Measurements from ENCODE around the gene NOTO.

GRCh38 chr2:73215254-73215653 lies 12.9 kb downstream of the NOTO start:
- TF ChIP-seq CTCF (tag by site-specific recombination; IDR thresholded peaks at IDR 0.05), result no peak
- TF ChIP-seq SETDB1 (IDR thresholded peaks at IDR 0.05; ENCODE audit: insufficient read length, low read length), result no peak
- no peak for TF ChIP-seq SCRT2 (tag by site-specific recombination; IDR thresholded peaks at IDR 0.05)
- no peak for TF ChIP-seq ZNF423 (tag by site-specific recombination; IDR thresholded peaks at IDR 0.05)
- no peak for TF ChIP-seq ZNF626 (tag by site-specific recombination; IDR thresholded peaks at IDR 0.05)
- no peak for TF ChIP-seq HIC1 (tag by site-specific recombination; IDR thresholded peaks at IDR 0.05)
- TF ChIP-seq PATZ1 (tag by site-specific recombination; IDR thresholded peaks at IDR 0.05), result no peak
- TF ChIP-seq ZNF596 (tag by site-specific recombination; IDR thresholded peaks at IDR 0.05), result no peak
- TF ChIP-seq SP3 (tag by site-specific recombination; IDR thresholded peaks at IDR 0.05), result no peak
- no peak for TF ChIP-seq ZSCAN18 (tag by site-specific recombination; IDR thresholded peaks at IDR 0.05)

All from HEK293 (cell line).